ENCODE results near the gene PCDHA11.
"Not testable (repeated sequence)": the region's sequence is repeated elsewhere in the genome, so short reads cannot be mapped to it uniquely, and the experiment has no call there.

PCDHA11 gene, protein sequence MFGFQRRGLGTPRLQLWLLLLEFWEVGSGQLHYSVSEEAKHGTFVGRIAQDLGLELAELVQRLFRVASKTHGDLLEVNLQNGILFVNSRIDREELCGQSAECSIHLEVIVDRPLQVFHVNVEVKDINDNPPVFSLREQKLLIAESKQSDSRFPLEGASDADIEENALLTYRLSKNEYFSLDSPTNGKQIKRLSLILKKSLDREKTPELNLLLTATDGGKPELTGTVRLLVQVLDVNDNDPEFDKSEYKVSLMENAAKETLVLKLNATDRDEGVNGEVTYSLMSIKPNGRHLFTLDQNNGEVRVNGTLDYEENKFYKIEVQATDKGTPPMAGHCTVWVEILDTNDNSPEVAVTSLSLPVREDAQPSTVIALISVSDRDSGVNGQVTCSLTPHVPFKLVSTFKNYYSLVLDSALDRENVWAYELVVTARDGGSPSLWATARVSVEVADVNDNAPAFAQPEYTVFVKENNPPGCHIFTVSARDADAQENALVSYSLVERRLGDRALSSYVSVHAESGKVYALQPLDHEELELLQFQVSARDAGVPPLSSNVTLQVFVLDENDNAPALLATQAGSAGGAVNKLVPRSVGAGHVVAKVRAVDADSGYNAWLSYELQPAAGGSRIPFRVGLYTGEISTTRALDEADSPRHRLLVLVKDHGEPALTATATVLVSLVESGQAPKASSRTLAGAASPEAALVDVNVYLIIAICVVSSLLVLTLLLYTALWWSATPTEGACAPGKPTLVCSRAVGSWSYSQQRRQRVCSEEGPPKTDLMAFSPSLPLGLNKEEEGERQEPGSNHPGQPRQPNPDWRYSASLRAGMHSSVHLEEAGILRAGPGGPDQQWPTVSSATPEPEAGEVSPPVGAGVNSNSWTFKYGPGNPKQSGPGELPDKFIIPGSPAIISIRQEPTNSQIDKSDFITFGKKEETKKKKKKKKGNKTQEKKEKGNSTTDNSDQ

DNA sequence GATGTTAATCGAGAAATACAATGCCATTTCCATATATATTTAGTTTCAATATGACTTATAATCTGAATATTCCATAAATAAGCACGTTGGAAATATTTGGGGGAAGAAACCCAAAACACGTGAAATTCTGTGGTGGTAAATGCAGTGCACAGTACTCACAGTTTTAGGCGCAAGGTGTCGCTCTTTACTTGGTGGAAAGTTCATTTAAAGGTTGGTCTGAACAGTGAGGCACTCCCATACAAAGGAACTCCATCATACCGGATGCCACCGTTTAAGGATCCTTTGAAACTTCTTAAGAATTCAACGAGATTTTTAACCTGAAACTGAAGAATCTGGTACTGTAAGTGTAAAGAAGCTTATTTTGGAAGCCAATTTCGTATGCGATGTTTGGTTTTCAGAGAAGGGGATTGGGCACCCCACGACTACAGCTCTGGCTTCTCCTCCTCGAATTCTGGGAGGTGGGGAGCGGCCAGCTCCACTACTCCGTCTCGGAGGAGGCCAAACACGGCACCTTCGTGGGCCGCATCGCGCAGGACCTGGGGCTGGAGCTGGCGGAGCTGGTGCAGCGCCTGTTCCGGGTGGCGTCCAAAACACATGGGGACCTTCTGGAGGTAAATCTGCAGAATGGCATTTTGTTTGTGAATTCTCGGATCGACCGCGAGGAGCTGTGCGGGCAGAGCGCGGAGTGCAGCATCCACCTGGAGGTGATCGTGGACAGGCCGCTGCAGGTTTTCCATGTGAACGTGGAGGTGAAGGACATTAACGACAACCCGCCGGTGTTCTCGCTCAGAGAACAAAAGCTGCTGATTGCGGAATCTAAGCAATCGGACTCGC, at the start of gene PCDHA11:
Gene PCDHA11 (plus strand): TSS at position 237 of the 834 bp plus-strand sequence. CDS start 147 bp downstream, at position 384.
- peak within 1 kb of the TSS in 1 of 2 donors; percentile 56 for H3K4me3 ChIP-seq (ENCODE audit: low read depth in 1 of 2, low read length in 2 of 2)
- H3K4me1 ChIP-seq (ENCODE audit: control insufficient read depth in 1 of 2, insufficient read depth in 2 of 2, low read length in 2 of 2): no peaks in the 10 kb centered on the region
- peaks cover 0 to 26% of the 10 kb centered on the region in 2 donors for H3K9me3 ChIP-seq (ENCODE audit: control insufficient read depth in 1 of 2, low read length in 2 of 2)
- H3K36me3 ChIP-seq (ENCODE audit: control insufficient read depth in 1 of 2, insufficient read depth in 2 of 2, low read length in 2 of 2): no peaks in the 10 kb centered on the region
- no peak within 1 kb of the TSS for H3K27ac ChIP-seq (ENCODE audit: low read length)
- H3K27me3 ChIP-seq (ENCODE audit: low read depth, low read length): no peaks in the 10 kb centered on the region

DNA sequence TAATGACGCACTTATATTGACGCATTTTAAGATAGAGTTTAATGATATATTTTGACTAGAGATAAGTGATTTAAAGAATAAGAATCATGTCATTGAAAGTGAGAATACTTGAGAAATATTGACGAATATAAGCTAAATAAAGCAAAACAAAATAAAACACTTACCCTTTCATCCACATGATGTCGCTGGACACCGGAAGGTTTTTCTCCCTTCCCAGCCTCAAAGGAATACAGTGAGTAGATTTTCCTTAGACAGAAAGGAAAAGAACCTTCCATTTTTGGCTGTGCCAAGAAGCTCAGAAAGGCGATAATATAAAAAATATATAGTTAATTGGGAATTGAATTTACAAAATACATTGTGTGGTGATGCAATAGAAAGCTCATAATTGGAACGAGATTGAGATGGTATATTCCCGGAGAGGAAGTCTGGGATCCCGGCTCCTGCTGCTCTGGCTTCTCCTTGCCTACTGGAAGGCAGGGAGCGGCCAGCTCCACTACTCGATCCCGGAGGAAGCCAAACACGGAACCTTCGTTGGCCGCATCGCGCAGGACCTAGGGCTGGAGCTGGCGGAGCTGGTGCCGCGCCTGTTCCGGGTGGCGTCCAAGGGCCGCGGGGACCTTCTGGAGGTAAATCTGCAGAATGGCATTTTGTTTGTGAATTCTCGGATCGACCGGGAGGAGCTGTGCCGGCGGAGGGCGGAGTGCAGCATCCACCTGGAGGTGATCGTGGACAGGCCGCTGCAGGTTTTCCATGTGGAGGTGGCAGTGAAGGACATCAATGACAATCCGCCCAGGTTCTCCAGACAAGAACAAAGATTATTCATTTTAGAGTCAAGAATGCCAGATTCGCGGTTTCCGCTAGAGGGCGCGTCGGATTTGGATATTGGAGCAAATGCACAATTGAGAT, 47.1 kb upstream of the PCDHA11 start, which contains the start of gene PCDHA5:
Gene PCDHA5 (plus strand): TSS at position 239 of the 906 bp plus-strand sequence.
- Histone ChIP-seq H3K27me3 (ENCODE audit: low read depth, low read length) (no peaks in the 10 kb centered on the region), H3K4me1 (ENCODE audit: control insufficient read depth in 1 of 2, insufficient read depth in 2 of 2, low read length in 2 of 2) (no peaks in the 10 kb centered on the region), H3K9me3 (ENCODE audit: control insufficient read depth in 1 of 2, low read length in 2 of 2) (peaks cover 0 to 26% of the 10 kb centered on the region in 2 donors), H3K27ac (ENCODE audit: low read length) (no peak within 1 kb of the TSS), H3K4me3 (ENCODE audit: low read depth in 1 of 2, low read length in 2 of 2) (peak within 1 kb of the TSS in 1 of 2 donors; percentile 42), H3K36me3 (ENCODE audit: control insufficient read depth in 1 of 2, insufficient read depth in 2 of 2, low read length in 2 of 2) (no peaks in the 10 kb centered on the region)

DNA sequence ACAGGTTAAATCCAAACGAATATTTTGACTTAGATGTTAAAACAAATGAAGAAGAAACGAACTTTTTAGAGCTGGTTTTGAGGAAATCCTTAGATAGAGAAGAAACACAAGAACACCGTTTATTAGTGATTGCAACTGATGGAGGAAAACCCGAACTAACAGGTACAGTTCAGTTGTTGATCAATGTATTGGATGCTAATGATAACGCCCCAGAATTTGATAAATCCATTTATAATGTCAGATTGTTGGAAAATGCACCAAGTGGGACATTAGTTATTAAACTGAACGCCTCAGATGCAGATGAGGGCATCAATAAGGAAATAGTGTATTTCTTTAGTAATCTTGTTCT, 46.5 kb upstream of the PCDHA11 start:
- H3K27me3 ChIP-seq (ENCODE audit: low read depth, low read length): no peaks in the 10 kb centered on the region

DNA sequence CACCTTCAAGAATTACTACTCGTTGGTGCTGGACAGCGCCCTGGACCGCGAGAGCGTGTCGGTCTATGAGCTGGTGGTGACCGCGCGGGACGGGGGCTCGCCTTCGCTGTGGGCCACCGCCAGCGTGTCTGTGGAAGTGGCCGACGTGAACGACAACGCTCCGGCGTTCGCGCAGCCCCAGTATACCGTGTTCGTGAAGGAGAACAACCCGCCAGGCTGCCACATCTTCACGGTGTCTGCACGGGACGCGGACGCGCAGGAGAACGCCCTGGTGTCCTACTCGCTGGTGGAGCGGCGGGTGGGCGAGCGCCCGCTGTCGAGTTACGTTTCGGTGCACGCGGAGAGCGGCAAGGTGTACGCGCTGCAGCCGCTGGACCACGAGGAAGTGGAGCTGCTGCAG, 45.8 kb upstream of the PCDHA11 start:
- not testable (repeated sequence) for H3K27me3 ChIP-seq (ENCODE audit: low read depth, low read length); H3K27ac ChIP-seq (ENCODE audit: low read length); H3K36me3 ChIP-seq (ENCODE audit: control insufficient read depth in 1 of 2, insufficient read depth in 2 of 2, low read length in 2 of 2); H3K4me1 ChIP-seq (ENCODE audit: control insufficient read depth in 1 of 2, insufficient read depth in 2 of 2, low read length in 2 of 2)
- peak overlapping the region in 1 of 2 donors; percentile 24 for H3K4me3 ChIP-seq (ENCODE audit: low read depth in 1 of 2, low read length in 2 of 2)
- H3K9me3 ChIP-seq (ENCODE audit: control insufficient read depth in 1 of 2, low read length in 2 of 2): peaks cover 0 to 24% of the 10 kb centered on the region in 2 donors

More for the DNA sequence above, 46.5 kb upstream of the PCDHA11 start:
- no peaks in the 10 kb centered on the region for H3K36me3 ChIP-seq (ENCODE audit: control insufficient read depth in 1 of 2, insufficient read depth in 2 of 2, low read length in 2 of 2)
- no peak overlapping the region for H3K27ac ChIP-seq (ENCODE audit: low read length)
- H3K4me1 ChIP-seq (ENCODE audit: control insufficient read depth in 1 of 2, insufficient read depth in 2 of 2, low read length in 2 of 2): no peaks in the 10 kb centered on the region
- peaks cover 0 to 20% of the 10 kb centered on the region in 2 donors for H3K9me3 ChIP-seq (ENCODE audit: control insufficient read depth in 1 of 2, low read length in 2 of 2)
- H3K4me3 ChIP-seq (ENCODE audit: low read depth in 1 of 2, low read length in 2 of 2): no peak overlapping the region

GRCh38 chr5:140823475-140823874, 45.3 kb upstream of the PCDHA11 start:
- H3K9me3 ChIP-seq (ENCODE audit: control insufficient read depth in 1 of 2, low read length in 2 of 2): peaks cover 0 to 29% of the 10 kb centered on the region in 2 donors
- no peak overlapping the region for H3K27ac ChIP-seq (ENCODE audit: low read length)
- no peaks in the 10 kb centered on the region for H3K27me3 ChIP-seq (ENCODE audit: low read depth, low read length)
- no peaks in the 10 kb centered on the region for H3K36me3 ChIP-seq (ENCODE audit: control insufficient read depth in 1 of 2, insufficient read depth in 2 of 2, low read length in 2 of 2)
- no peaks in the 10 kb centered on the region for H3K4me1 ChIP-seq (ENCODE audit: control insufficient read depth in 1 of 2, insufficient read depth in 2 of 2, low read length in 2 of 2)
- H3K4me3 ChIP-seq (ENCODE audit: low read depth in 1 of 2, low read length in 2 of 2): peak overlapping the region in 1 of 2 donors; percentile 24

DNA sequence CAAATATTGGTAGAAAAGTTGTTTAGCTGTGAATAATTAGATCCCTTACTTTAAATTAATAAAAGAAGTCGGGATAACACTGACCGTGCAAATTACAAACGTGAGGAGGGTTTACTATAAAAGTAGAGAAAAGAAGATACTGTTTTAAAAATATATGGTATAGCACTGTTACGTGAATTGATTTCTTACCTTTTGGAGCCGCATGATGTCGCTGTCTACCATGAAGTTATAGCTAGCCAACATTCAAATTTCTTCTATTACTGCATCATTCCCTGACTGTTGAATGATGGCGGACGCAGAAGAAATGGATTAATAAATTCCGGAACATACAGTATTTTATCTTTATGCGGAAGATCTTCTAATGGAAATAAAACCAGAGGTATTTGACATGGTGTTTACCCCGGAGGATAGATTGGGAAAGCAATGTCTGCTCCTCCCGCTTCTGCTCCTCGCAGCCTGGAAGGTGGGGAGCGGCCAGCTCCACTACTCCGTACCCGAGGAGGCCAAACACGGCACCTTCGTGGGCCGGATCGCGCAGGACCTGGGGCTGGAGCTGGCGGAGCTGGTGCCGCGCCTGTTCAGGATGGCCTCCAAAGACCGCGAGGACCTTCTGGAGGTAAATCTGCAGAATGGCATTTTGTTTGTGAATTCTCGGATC, 40.9 kb upstream of the PCDHA11 start, which contains the start of gene PCDHA6:
Gene PCDHA6 (plus strand): TSS at position 257 of the 658 bp plus-strand sequence. CDS start 132 bp downstream, at position 389.
- Histone ChIP-seq H3K4me3 (ENCODE audit: low read depth in 1 of 2, low read length in 2 of 2) (peak within 1 kb of the TSS in 1 of 2 donors; percentile 44), H3K9me3 (ENCODE audit: control insufficient read depth in 1 of 2, low read length in 2 of 2) (peaks cover 7 to 37% of the 10 kb centered on the region in 2 donors), H3K27me3 (ENCODE audit: low read depth, low read length) (no peaks in the 10 kb centered on the region), H3K36me3 (ENCODE audit: control insufficient read depth in 1 of 2, insufficient read depth in 2 of 2, low read length in 2 of 2) (no peaks in the 10 kb centered on the region), H3K27ac (ENCODE audit: low read length) (no peak within 1 kb of the TSS), H3K4me1 (ENCODE audit: control insufficient read depth in 1 of 2, insufficient read depth in 2 of 2, low read length in 2 of 2) (no peaks in the 10 kb centered on the region)

- no peaks in the 10 kb centered on the region for H3K27me3 ChIP-seq (ENCODE audit: low read depth, low read length)
- no peaks in the 10 kb centered on the region for H3K36me3 ChIP-seq (ENCODE audit: control insufficient read depth in 1 of 2, insufficient read depth in 2 of 2, low read length in 2 of 2)
- no peak overlapping the region for H3K27ac ChIP-seq (ENCODE audit: low read length)
- no peaks in the 10 kb centered on the region for H3K4me1 ChIP-seq (ENCODE audit: control insufficient read depth in 1 of 2, insufficient read depth in 2 of 2, low read length in 2 of 2)
- peaks cover 7 to 33% of the 10 kb centered on the region in 2 donors for H3K9me3 ChIP-seq (ENCODE audit: control insufficient read depth in 1 of 2, low read length in 2 of 2)
- peak overlapping the region in 1 of 2 donors; percentile 44 for H3K4me3 ChIP-seq (ENCODE audit: low read depth in 1 of 2, low read length in 2 of 2)
Observed at GRCh38 chr5:140828362-140828737, 40.4 kb upstream of the PCDHA11 start.

GRCh38 chr5:140829511-140830501, 39.0 kb upstream of the PCDHA11 start:
- Histone ChIP-seq H3K4me3 (ENCODE audit: low read depth in 1 of 2, low read length in 2 of 2) (peak overlapping the region in 1 of 2 donors; percentile 32), H3K9me3 (ENCODE audit: control insufficient read depth in 1 of 2, low read length in 2 of 2) (peaks cover 7 to 31% of the 10 kb centered on the region in 2 donors)
- H3K27me3 ChIP-seq (ENCODE audit: low read depth, low read length); H3K4me1 ChIP-seq (ENCODE audit: control insufficient read depth in 1 of 2, insufficient read depth in 2 of 2, low read length in 2 of 2); H3K27ac ChIP-seq (ENCODE audit: low read length); H3K36me3 ChIP-seq (ENCODE audit: control insufficient read depth in 1 of 2, insufficient read depth in 2 of 2, low read length in 2 of 2): not testable (repeated sequence)

GRCh38 chr5:140833993-140834392, 34.8 kb upstream of the PCDHA11 start, which contains the start of gene PCDHA7:
TSS of gene PCDHA7 (plus strand) at chr5:140834269. CDS start at chr5:140834384, 115 bp downstream.
- Histone ChIP-seq H3K27me3 (ENCODE audit: low read depth, low read length) (no peaks in the 10 kb centered on the region), H3K27ac (ENCODE audit: low read length) (no peak within 1 kb of the TSS), H3K4me1 (ENCODE audit: control insufficient read depth in 1 of 2, insufficient read depth in 2 of 2, low read length in 2 of 2) (no peaks in the 10 kb centered on the region), H3K4me3 (ENCODE audit: low read depth in 1 of 2, low read length in 2 of 2) (peak within 1 kb of the TSS in 1 of 2 donors; percentile 30), H3K9me3 (ENCODE audit: control insufficient read depth in 1 of 2, low read length in 2 of 2) (peaks cover 7 to 35% of the 10 kb centered on the region in 2 donors), H3K36me3 (ENCODE audit: control insufficient read depth in 1 of 2, insufficient read depth in 2 of 2, low read length in 2 of 2) (no peaks in the 10 kb centered on the region)
